Mucosa of rectum (tissue), 2 donors: ENCODE results near the gene ZNF407.
"Not testable (repeated sequence)": the region's sequence is repeated elsewhere in the genome, so short reads cannot be mapped to it uniquely, and the experiment has no call there.

Experiments used
- H3K27ac ChIP-seq, 2 donors: one replicate each; pipeline ENCODE4 v1.7.0; 2013; ENCODE audit warnings: inconsistent platforms in 2 of 2, low read depth in 2 of 2, low read length in 2 of 2
- H3K27me3 ChIP-seq, 2 donors: one replicate each; pipeline ENCODE4 v1.7.0; 2013; ENCODE audit warnings: low read length in 2 of 2; ENCODE audit not compliant: control insufficient read depth in 2 of 2, insufficient read depth in 2 of 2
- H3K36me3 ChIP-seq, 2 donors: one replicate each; pipeline ENCODE4 v1.7.0; 2013; ENCODE audit warnings: low read length in 2 of 2; ENCODE audit not compliant: control insufficient read depth in 2 of 2, insufficient read depth in 2 of 2
- H3K4me1 ChIP-seq, 2 donors: one replicate each; pipeline ENCODE4 v1.7.0; 2013; ENCODE audit warnings: low read length in 2 of 2, mild to moderate bottlenecking in 1 of 2; ENCODE audit not compliant: control insufficient read depth in 2 of 2, insufficient read depth in 2 of 2
- H3K4me3 ChIP-seq, 2 donors: one replicate each; pipeline ENCODE4 v1.7.0; 2013; ENCODE audit warnings: low read length in 2 of 2
- H3K9ac ChIP-seq, 2 donors: one replicate each; pipeline ENCODE4 v1.7.0; 2013; ENCODE audit warnings: low read length in 2 of 2, low read depth in 1 of 2, mild to moderate bottlenecking in 1 of 2
- H3K9me3 ChIP-seq, 2 donors: one replicate each; pipeline ENCODE4 v1.7.0; 2013; ENCODE audit warnings: low read length in 2 of 2; ENCODE audit not compliant: control insufficient read depth in 2 of 2
- donor health status: healthy.
- donor health status: Normal muscosa, but diverticular disease.

The ZNF407 gene

DNA sequence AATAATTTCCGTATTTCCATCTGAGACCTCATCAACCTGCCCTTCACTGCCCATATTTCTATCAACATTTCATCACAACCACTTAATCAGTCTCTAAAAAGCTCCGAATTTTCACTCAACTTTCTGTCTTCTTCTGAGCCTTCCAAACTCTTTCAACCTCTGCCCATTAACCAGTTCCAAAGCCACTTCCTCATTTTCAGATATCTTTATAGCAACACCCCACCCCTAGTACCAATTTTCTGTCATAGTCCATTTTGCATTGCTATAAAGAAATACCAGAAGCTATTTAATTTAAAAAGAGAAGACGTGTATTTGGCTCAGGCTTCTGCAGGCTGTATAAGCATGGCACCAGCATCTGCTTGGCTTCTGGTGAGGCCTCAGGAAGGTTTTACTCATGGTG, 504.2 kb downstream of the ZNF407 start:
- Histone ChIP-seq H3K9ac (no peak overlapping the region), H3K4me3 (no peak overlapping the region), H3K4me1 (no peaks in the 10 kb centered on the region), H3K27me3 (no peaks in the 10 kb centered on the region), H3K36me3 (no peaks in the 10 kb centered on the region), H3K9me3 (no peaks in the 10 kb centered on the region), H3K27ac (no peak overlapping the region)

DNA sequence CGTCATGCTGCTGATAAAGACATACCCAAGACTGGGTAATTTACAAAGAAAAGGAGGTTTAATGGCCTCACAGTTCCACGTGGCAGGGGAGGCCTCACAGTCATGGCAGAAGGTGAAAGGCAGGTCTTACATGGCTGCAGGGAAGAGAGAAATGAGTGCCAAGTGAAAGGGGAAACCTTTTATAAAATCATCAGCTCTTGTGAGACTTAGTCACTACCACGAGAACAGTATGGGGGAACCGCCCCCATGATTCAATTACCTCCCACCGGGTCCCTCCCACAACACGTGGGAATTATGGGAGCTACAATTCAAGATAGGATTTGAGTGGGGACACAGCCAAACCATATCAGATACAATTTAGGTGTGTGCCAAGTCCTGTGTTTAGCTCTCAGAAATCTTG, 506.4 kb downstream of the ZNF407 start:
- H3K36me3 ChIP-seq, H3K4me3 ChIP-seq: not testable (repeated sequence)

DNA sequence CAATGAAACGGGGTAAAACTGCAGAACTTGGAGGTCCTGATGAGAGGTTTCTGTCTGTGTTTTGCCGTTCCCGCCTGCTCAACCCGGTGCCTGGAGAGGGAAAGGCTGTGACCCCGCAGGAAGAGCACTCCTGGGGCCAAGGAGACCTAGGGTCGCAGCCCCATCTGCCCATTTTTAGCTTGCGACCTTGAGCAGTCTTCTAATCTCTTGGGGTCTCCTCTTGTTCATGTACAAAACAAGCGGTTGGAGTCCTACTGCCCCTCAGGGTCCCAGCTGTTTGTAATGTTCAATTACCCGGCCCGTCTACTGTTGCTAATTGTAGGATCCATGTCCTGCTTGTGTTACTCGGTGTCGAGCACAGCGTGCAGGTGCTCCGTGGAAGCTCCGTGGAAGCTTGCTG, 506.8 kb downstream of the ZNF407 start:
- no peak overlapping the region for H3K4me3 ChIP-seq
- no peak overlapping the region for H3K27ac ChIP-seq
- no peaks in the 10 kb centered on the region for H3K9me3 ChIP-seq
- H3K4me1 ChIP-seq, result no peaks in the 10 kb centered on the region
- H3K36me3 ChIP-seq, result no peaks in the 10 kb centered on the region
- H3K9ac ChIP-seq, result no peak overlapping the region
- H3K27me3 ChIP-seq, result no peaks in the 10 kb centered on the region

More for the DNA sequence above, 506.4 kb downstream of the ZNF407 start:
- not testable (repeated sequence) for H3K9ac ChIP-seq, H3K27ac ChIP-seq, H3K4me1 ChIP-seq, H3K27me3 ChIP-seq, H3K9me3 ChIP-seq

DNA sequence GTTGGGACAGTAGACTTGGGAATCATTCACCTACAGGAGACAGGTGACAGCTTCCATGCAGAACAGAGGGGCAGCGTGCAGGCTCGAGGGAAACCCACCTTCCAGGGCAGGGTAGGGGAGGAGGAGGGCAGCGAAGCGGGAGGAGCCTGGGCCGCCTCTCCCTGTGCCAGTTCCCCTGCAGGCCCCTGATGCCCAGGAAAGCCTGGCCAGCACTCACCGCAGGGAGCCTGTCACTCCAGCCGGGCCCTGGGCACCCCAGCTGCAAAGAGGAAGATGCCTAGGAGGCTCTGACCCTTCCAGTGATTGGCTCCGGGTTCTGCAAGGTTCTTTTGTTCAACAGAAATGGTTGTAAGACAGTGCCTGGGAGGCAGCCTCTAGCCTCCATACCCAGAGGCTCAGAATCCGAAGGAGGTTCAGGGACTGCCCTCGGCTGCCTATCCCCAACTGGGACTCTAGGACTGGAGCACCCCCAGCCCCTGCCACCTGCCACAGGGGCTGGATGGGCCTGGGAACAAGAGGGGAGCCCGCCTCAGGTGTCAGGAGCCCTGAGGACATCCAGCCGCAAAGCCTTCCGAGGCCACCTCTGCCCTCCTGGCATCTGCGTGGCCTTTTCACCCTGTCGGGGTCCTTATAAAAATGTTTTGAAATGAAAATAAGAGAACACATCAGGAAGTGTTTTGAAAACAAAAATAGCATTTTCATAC, 508.0 kb downstream of the ZNF407 start:
- Histone ChIP-seq H3K36me3 (no peaks in the 10 kb centered on the region), H3K9ac (no peak overlapping the region), H3K4me1 (no peaks in the 10 kb centered on the region), H3K27me3 (no peaks in the 10 kb centered on the region), H3K9me3 (no peaks in the 10 kb centered on the region), H3K4me3 (no peak overlapping the region), H3K27ac (no peak overlapping the region)

DNA sequence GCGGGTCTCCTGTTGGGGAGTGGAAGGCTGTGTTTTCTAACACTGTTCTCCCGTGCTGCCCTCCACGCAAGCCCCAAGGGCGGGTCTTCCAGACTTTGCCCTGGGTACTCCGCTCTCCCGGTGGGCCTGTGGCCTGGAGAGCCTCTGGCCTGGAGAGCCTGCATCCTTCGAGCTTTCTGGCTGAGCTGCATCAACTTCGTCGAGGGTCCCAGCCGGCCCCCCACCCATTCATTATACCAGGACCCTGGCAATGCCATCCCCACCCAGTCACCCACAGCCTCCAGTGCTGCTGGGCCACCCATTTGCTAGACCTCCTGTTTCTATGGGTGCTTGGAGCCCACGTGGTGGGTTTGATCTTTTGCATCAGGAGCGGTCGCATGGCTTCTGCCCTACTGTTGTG, 509.1 kb downstream of the ZNF407 start:
- Histone ChIP-seq H3K4me1 (no peaks in the 10 kb centered on the region), H3K4me3 (no peak overlapping the region), H3K9me3 (no peaks in the 10 kb centered on the region), H3K27me3 (no peaks in the 10 kb centered on the region), H3K27ac (no peak overlapping the region), H3K36me3 (no peaks in the 10 kb centered on the region), H3K9ac (no peak overlapping the region)

DNA sequence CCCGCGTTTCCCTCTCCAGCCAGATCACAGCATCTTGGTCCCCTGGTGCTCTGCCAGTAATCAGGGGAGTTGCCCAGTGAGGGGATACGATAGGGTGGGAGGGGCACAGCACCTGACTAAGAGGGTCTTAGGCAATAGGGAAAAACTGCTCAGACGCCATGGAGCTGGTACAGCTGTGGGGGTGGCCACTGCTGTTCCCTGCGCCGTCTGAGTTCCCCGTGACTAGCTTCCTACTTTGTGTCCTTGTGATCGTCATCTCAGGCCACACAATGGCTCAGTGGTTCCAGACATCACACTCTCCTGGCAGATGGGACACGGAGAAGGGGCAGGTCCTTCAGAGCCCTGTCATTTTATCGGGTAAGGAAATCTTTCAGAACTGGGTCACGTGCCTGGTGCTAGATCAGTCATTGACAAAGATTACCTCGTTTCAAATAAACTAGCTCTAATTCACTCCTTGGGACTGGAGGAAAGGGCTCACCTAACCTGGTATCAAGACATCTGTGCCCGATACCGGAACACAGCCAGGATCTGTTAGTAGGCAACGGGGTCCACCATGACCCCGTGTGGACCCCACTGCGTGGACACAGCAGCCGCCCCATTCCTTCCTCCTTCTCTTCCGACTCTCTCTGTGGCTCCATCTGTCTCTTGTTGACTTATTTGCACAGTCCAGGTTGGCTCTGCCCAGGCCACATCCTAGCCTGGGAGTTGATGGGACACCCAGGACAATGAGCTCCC, 509.7 kb downstream of the ZNF407 start:
- no peaks in the 10 kb centered on the region for H3K36me3 ChIP-seq
- H3K9me3 ChIP-seq, result no peaks in the 10 kb centered on the region
- no peaks in the 10 kb centered on the region for H3K27me3 ChIP-seq
- H3K9ac ChIP-seq, result no peak overlapping the region
- no peak overlapping the region for H3K4me3 ChIP-seq
- no peaks in the 10 kb centered on the region for H3K4me1 ChIP-seq
- H3K27ac ChIP-seq, result no peak overlapping the region

DNA sequence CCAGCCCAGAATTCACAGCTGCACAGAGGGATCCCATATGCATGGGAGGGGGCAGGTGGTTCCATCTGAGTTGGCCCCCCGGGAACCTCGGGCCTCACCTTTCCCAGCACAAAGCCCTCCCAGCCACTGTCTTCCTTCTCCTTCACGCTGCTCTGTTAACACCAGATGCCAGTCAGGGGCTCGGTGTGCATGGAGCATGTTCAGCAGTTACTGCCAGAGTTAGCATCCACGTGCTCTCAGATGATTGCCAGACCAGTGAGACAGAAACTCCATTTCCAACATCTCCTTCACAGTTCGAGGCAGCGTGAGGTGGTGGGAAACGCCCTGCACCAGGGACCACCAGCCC, 510.2 kb downstream of the ZNF407 start:
- Histone ChIP-seq H3K9me3 (no peaks in the 10 kb centered on the region), H3K27ac (no peak overlapping the region), H3K36me3 (no peaks in the 10 kb centered on the region), H3K9ac (no peak overlapping the region), H3K27me3 (no peaks in the 10 kb centered on the region), H3K4me1 (no peaks in the 10 kb centered on the region), H3K4me3 (no peak overlapping the region)

DNA sequence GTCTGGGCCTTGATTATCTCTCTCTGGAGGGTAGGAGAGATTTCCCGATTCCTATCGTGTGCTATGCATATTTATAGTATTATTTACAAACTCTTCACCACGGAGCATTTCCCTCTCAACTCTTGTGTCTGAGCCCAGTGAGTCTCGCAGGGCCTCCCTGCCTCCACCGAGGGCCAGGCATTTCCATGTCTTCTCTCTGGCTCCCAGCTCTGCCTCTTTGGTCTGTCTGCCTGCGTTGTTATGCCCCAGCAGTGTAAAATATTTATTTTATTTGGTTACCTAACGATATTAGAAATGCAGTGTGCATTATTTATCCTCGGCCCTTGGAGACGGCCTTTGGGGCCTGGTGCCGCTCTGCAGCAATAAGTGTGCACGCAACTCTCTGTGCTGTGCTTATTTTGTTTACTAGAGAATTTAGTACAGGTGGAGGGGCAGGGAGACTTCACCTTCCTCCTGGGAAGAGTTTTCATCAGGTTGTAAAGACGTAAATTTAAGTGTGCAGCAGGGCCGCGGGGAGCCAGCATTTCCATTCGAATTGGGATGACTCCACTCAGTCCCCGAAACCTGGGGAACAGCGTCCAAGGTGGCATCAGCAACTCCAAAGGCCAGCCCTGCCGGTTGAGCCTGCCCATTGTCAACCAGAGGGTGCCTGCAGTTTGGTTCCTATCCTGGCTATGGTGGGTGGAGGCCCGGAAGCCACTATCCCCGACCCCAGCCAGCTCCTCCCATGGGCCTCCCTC, 511.1 kb downstream of the ZNF407 start:
- Histone ChIP-seq H3K9ac (no peak overlapping the region), H3K27ac (no peak overlapping the region), H3K4me3 (no peak overlapping the region), H3K36me3 (no peaks in the 10 kb centered on the region), H3K27me3 (no peaks in the 10 kb centered on the region), H3K4me1 (no peaks in the 10 kb centered on the region), H3K9me3 (no peaks in the 10 kb centered on the region)

DNA sequence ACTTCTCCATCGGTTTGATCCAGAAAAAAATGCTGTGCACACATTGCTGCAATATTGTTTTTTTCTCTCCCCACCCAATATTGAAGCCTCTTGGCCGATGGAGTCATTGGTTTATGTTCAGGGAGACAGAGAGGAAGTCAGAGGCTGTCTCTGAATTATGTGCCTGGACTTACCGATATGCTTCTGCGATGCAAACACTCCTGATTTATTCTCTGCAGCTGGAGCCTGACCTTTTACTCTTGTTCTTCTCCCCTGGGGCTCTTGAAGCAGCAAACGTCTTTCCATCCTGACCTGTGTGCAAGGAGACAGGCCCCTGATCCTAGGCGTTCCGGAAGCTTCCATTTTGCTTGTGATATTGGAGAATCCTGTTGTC, 511.6 kb downstream of the ZNF407 start:
- Histone ChIP-seq H3K9me3 (no peaks in the 10 kb centered on the region), H3K4me3 (no peak overlapping the region), H3K36me3 (no peaks in the 10 kb centered on the region), H3K4me1 (no peaks in the 10 kb centered on the region), H3K9ac (no peak overlapping the region), H3K27ac (no peak overlapping the region), H3K27me3 (no peaks in the 10 kb centered on the region)

DNA sequence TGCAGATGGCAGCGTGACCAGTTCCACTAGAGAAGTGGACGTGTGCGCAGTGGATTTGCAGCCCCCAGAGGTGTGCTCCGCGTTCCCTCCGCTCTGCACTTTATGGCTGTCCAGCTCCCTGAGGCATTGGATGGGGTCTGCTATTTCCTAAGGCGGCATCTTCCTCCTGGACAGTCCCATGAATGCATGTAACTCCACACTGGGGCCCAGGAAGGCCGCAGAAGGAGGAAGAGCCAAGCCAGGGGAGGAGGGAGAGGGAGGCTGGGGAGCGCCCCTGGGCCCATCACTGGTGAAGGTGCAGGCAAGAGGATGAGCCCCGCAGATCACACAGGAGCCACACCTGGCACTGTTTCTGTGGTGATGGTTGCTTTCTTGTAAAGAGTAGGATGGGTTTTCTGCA, 512.1 kb downstream of the ZNF407 start:
- no peaks in the 10 kb centered on the region for H3K9me3 ChIP-seq
- peaks cover 0 to under 1% of the 10 kb centered on the region in 2 donors for H3K27me3 ChIP-seq
- H3K9ac ChIP-seq, result no peak overlapping the region
- no peak overlapping the region for H3K27ac ChIP-seq
- no peak overlapping the region for H3K4me3 ChIP-seq
- no peaks in the 10 kb centered on the region for H3K36me3 ChIP-seq
- no peaks in the 10 kb centered on the region for H3K4me1 ChIP-seq
